SK-N-SH (cell line): Measurements from ENCODE around the gene DIPK1A. TPM values are rescaled to one million over a fixed set of nuclear protein-coding genes. Genes with fewer than 3 reads are reported as not detected.

ENCODE experiments used
- CTCF ChIA-PET: fragments of 300-600, 350-600 bp; formaldehyde crosslinking; extraction: SDS; loops from one replicate; lab custom pipeline; 2021; lab: Yijun Ruan, JAX
- POLR2A ChIA-PET: fragments of 350-600 bp; sonication (Branson Sonifier 250); formaldehyde crosslinking; extraction: SDS; loops from one replicate; lab custom pipeline; 2020; ENCODE audit warnings: antibody characterized with exemption, inconsistent platforms; lab: Yijun Ruan, JAX
- DNase-seq: peaks from one replicate; pipeline ENCODE4 v3.0.0; 2012
- H2AFZ ChIP-seq: fragments of 200-600 bp; sonication (generic); 2 replicates; pipeline ENCODE4 v1.8.1; 2016; ENCODE audit warnings: antibody characterized with exemption, mild to moderate bottlenecking, low read depth
- H3F3A ChIP-seq: fragments of 200-600 bp; sonication (generic); replicated peaks from 2 replicates; pipeline ENCODE3; 2016; ENCODE audit warnings: antibody characterized with exemption, mild to moderate bottlenecking; ENCODE audit not compliant: insufficient read depth
- H3K27ac ChIP-seq, 2 experiments: fragments of 200-500 bp in 1 of 2; fragments of 200-600 bp in 1 of 2; sonication (Bioruptor generic) in 1 of 2; sonication (generic), shearing (Covaris generic) in 1 of 2; 2 replicates each; pipeline versions ENCODE4 v1.5.1 to v1.6.1; 2014 to 2016; ENCODE audit warnings: low read depth in 2 of 2, inconsistent platforms in 1 of 2, low read length in 1 of 2, mild to moderate bottlenecking in 1 of 2, mixed read lengths in 1 of 2
- H3K27me3 ChIP-seq: fragments of 200-600 bp; sonication (generic), shearing (Covaris generic); 2 replicates; pipeline ENCODE4 v1.6.1; 2016; ENCODE audit warnings: mixed run types; ENCODE audit not compliant: insufficient read depth
- H3K36me3 ChIP-seq, 2 experiments: fragments of 200-500 bp in 1 of 2; fragments of 200-600 bp in 1 of 2; sonication (Bioruptor generic) in 1 of 2; sonication (generic) in 1 of 2; replicated peaks in 1 of 2; 2 replicates each; pipeline versions ENCODE3 to v1.5.1; 2014 to 2016; ENCODE audit warnings: low read length in 1 of 2, mild to moderate bottlenecking in 1 of 2; ENCODE audit not compliant: insufficient read depth in 2 of 2, control insufficient read depth in 1 of 2
- H3K4me1 ChIP-seq, 2 experiments: fragments of 200-500 bp in 1 of 2; fragments of 200-600 bp in 1 of 2; sonication (Bioruptor generic) in 1 of 2; sonication (generic), shearing (Covaris generic) in 1 of 2; 2 replicates each; pipeline versions ENCODE4 v1.5.1 to v1.6.1; 2014 to 2016; ENCODE audit warnings: low read depth in 1 of 2, low read length in 1 of 2, mixed run types in 1 of 2; ENCODE audit not compliant: insufficient read depth in 2 of 2, control insufficient read depth in 1 of 2
- H3K4me2 ChIP-seq: fragments of 200-600 bp; sonication (generic), shearing (Covaris generic); 2 replicates; pipeline ENCODE4 v1.6.1; 2017; ENCODE audit warnings: mixed run types
- H3K4me3 ChIP-seq, 2 experiments: fragments of 200-500 bp in 1 of 2; fragments of 200-600 bp in 1 of 2; sonication (Bioruptor generic) in 1 of 2; sonication (generic), shearing (Covaris generic) in 1 of 2; 2 replicates each; pipeline versions ENCODE4 v1.5.1 to v1.8.1; 2014 to 2016; ENCODE audit warnings: low read depth in 2 of 2, inconsistent platforms in 1 of 2, low read length in 1 of 2, mild to moderate bottlenecking in 1 of 2, mixed read lengths in 1 of 2, moderate library complexity in 1 of 2
- H3K79me2 ChIP-seq: fragments of 200-600 bp; sonication (generic); 2 replicates; pipeline ENCODE4 v1.8.1; 2017; ENCODE audit warnings: mild to moderate bottlenecking; ENCODE audit not compliant: insufficient read depth
- H3K9ac ChIP-seq: fragments of 200-600 bp; sonication (generic); 2 replicates; pipeline ENCODE4 v1.6.1; 2017; ENCODE audit warnings: mixed run types
- H3K9me2 ChIP-seq: fragments of 200-600 bp; sonication (generic); 2 replicates; pipeline ENCODE4 v1.6.1; 2017; ENCODE audit warnings: mixed run types
- H3K9me3 ChIP-seq: fragments of 200-600 bp; sonication (generic); 2 replicates; pipeline ENCODE4 v1.6.1; 2017; ENCODE audit warnings: mixed run types, mild to moderate bottlenecking, moderate library complexity
- H4K20me1 ChIP-seq: fragments of 200-600 bp; sonication (generic); 2 replicates; pipeline ENCODE4 v1.6.1; 2017; ENCODE audit warnings: mild to moderate bottlenecking, mixed run types; ENCODE audit not compliant: insufficient read depth
- CHD2 ChIP-seq: fragments of 150-350 bp; IDR thresholded peaks from 2 replicates; pipeline ENCODE4 v1.6.1; 2018; ENCODE audit warnings: low read length; ENCODE audit not compliant: partially characterized antibody
- ELF1 ChIP-seq: IDR thresholded peaks from 2 replicates; pipeline ENCODE4 v1.4.0; 2012
- EP300 ChIP-seq, 2 experiments: IDR thresholded peaks; 2 replicates each; pipeline versions ENCODE4 v1.4.0 to v1.6.1; 2012; ENCODE audit warnings: borderline replicate concordance in 1 of 2, low read depth in 1 of 2, low read length in 1 of 2
- EZH2phosphoT487 ChIP-seq: fragments of 200-600 bp; sonication (generic); IDR thresholded peaks from 2 replicates; pipeline ENCODE4 v1.6.1; 2017; ENCODE audit warnings: low read depth, mixed run types, mild to moderate bottlenecking, antibody characterized with exemption, moderate library complexity, borderline replicate concordance
- FOXJ3 ChIP-seq: sonication (generic); formaldehyde crosslinking; IDR thresholded peaks from 2 replicates; pipeline ENCODE4 v1.5.1; 2020; ENCODE audit warnings: mild to moderate bottlenecking, missing genetic modification reagents
- FOXM1 ChIP-seq: IDR thresholded peaks from 2 replicates; pipeline ENCODE4 v1.4.0; 2012; ENCODE audit warnings: low read depth, mild to moderate bottlenecking
- JUND ChIP-seq: IDR thresholded peaks from 2 replicates; pipeline ENCODE4 v1.4.0; 2012
- MAX ChIP-seq: IDR thresholded peaks from 2 replicates; pipeline ENCODE4 v1.4.0; 2012; ENCODE audit warnings: low read depth
- MXI1 ChIP-seq: IDR thresholded peaks from 2 replicates; pipeline ENCODE4 v1.6.1; 2012; ENCODE audit warnings: mild to moderate bottlenecking, low read depth, low read length, improper control_type of control experiment
- NRF1 ChIP-seq: IDR thresholded peaks from 2 replicates; pipeline ENCODE4 v1.6.1; 2012; ENCODE audit warnings: low read depth, mild to moderate bottlenecking, low read length
- RXRA ChIP-seq: IDR thresholded peaks from 2 replicates; pipeline ENCODE4 v1.4.0; 2012; ENCODE audit warnings: low read depth, mild to moderate bottlenecking, borderline replicate concordance
- SIN3A ChIP-seq: IDR thresholded peaks from 2 replicates; pipeline ENCODE4 v1.6.1; 2012; ENCODE audit warnings: low read depth, mild to moderate bottlenecking, low read length, moderate library complexity, borderline replicate concordance
- TAF1 ChIP-seq: IDR thresholded peaks from 2 replicates; pipeline ENCODE4 v1.6.1; 2012; ENCODE audit warnings: low read depth, mild to moderate bottlenecking, low read length, moderate library complexity, borderline replicate concordance
- USF2 ChIP-seq: fragments of 150-350 bp; IDR thresholded peaks from 2 replicates; pipeline ENCODE4 v1.6.1; 2017; ENCODE audit warnings: antibody characterized with exemption, low read length, low read depth, borderline replicate concordance
- YY1 ChIP-seq: IDR thresholded peaks from 2 replicates; pipeline ENCODE4 v1.4.0; 2012; ENCODE audit warnings: low read depth, mild to moderate bottlenecking
- ZBTB33 ChIP-seq: IDR thresholded peaks from 2 replicates; pipeline ENCODE4 v1.4.0; 2012; ENCODE audit warnings: low read depth, borderline replicate concordance
- WGBS: methylation state at CpG from one replicate; pipeline ENCODE4 v1.1.6; 2017; ENCODE audit warnings: low lambda C conversion rate; 5-methylcytosine and 5-hydroxymethylcytosine counted together
- polyA plus RNA-seq, 3 experiments: library from polyadenylated mRNA; depleted of rRNA; stranded (reverse); fragments of >200 nt; gene quantifications; 2 replicates each; pipeline ENCODE4 v1.2.3, GENCODE V29; 2012
- TF ChIP-seq, protein P1 (sequence below): IDR thresholded peaks from 2 replicates; pipeline ENCODE4 v1.6.1; 2012; ENCODE audit warnings: mild to moderate bottlenecking, low read depth, low read length, moderate library complexity
- TF ChIP-seq, protein P2 (sequence below): IDR thresholded peaks from 2 replicates; pipeline ENCODE4 v1.4.0; 2012; ENCODE audit warnings: low read depth, borderline replicate concordance

DIPK1A gene
- polyA plus RNA-seq, 1 of the 3 experiments (the other 2 are of a cell fraction) = 3.4 TPM

GRCh38 chr1:93002781-93003180, 41.5 kb upstream of the DIPK1A start:
- no peak overlapping the region for H3K4me3 ChIP-seq
- peaks cover 0 to 4% of the 10 kb centered on the region in 2 experiments; a peak in 3 of 4 replicates for H3K4me1 ChIP-seq
- CTCF ChIA-PET = interaction anchor here (1.3 to 7.0 kb wide), 5 partner anchors 9 to 165 kb away, joined by 3 to 31 read pairs (median 5); no protein-coding TSS in a partner anchor
- no peak overlapping the region for H3K27ac ChIP-seq
- H3F3A ChIP-seq = no peaks in the 10 kb centered on the region
- 55% methylated on average over 2 of the region's 2 CpGs for WGBS
- H3K9me3 ChIP-seq = no peaks in the 10 kb centered on the region
- no peak overlapping the region for H3K4me2 ChIP-seq
- no peaks in the 10 kb centered on the region for H4K20me1 ChIP-seq
- H3K27me3 ChIP-seq = no peaks in the 10 kb centered on the region
- H2AFZ ChIP-seq = no peak overlapping the region
- no peak for DNase-seq
- no peaks in the 10 kb centered on the region for H3K9me2 ChIP-seq
- POLR2A ChIA-PET = interaction anchor here (0.6 to 0.8 kb wide), 2 partner anchors 149 to 171 kb away, joined by 3 to 4 read pairs; partner anchors contain the start of gene RPL5
- H3K9ac ChIP-seq = no peak overlapping the region
- H3K36me3 ChIP-seq = no peaks in the 10 kb centered on the region
- H3K79me2 ChIP-seq = no peaks in the 10 kb centered on the region
- TF ChIP-seq FOXM1 (no peak), RXRA (no peak), TAF1 (no peak), FOXJ3 (CRISPR knock-in tag) (no peak), YY1 (no peak), ELF1 (no peak), EP300 (IDR thresholded peaks at IDR 0.05; ENCODE audit: borderline replicate concordance in 1 of 2, low read depth in 1 of 2, low read length in 1 of 2) (no peak), MXI1 (no peak), CHD2 (no peak), USF2 (no peak)

DNA sequence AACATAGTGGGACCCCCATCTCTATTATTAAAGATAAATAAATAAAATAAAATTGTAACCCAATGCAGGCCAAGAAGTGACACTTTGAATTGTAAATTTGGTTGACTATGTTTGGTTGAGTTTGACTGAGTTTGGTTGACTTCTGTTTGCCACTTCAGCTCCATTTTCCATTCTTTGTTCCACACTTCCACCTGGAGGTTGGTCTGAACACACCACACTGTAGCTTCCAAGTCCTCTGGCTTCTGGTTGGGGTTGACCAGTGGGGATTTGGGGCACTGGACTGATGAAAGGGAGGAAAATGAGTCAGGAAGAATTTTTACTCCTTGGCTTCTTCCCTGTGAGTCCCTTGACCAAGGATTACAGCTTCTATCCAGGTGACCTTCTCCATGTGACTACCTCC, 40.6 kb upstream of the DIPK1A start:
- H3K36me3 ChIP-seq = no peaks in the 10 kb centered on the region
- no peaks in the 10 kb centered on the region for H3K9me2 ChIP-seq
- no peak overlapping the region for H2AFZ ChIP-seq
- no peak overlapping the region for H3K4me3 ChIP-seq
- no peak for DNase-seq
- no peaks in the 10 kb centered on the region for H3K79me2 ChIP-seq
- POLR2A ChIA-PET = no interaction called here
- no peaks in the 10 kb centered on the region for H3K27me3 ChIP-seq
- no peaks in the 10 kb centered on the region for H3K9me3 ChIP-seq
- no peak overlapping the region for H3K27ac ChIP-seq
- no peak overlapping the region for H3K9ac ChIP-seq
- no peaks in the 10 kb centered on the region for H3F3A ChIP-seq
- H3K4me2 ChIP-seq = no peak overlapping the region
- peaks cover 0 to 4% of the 10 kb centered on the region in 2 experiments; a peak in 3 of 4 replicates for H3K4me1 ChIP-seq
- CTCF ChIA-PET = interaction anchor here (0.6 to 2.3 kb wide), 5 partner anchors 9 to 158 kb away, joined by 3 to 21 read pairs (median 4); no protein-coding TSS in a partner anchor
- no peaks in the 10 kb centered on the region for H4K20me1 ChIP-seq
- TF ChIP-seq RXRA (no peak), SIN3A (no peak), EZH2phosphoT487 (no peak), NRF1 (no peak), JUND (no peak), ZBTB33 (no peak), FOXM1 (no peak), MAX (no peak)
- TF ChIP-seq, protein P1, sequence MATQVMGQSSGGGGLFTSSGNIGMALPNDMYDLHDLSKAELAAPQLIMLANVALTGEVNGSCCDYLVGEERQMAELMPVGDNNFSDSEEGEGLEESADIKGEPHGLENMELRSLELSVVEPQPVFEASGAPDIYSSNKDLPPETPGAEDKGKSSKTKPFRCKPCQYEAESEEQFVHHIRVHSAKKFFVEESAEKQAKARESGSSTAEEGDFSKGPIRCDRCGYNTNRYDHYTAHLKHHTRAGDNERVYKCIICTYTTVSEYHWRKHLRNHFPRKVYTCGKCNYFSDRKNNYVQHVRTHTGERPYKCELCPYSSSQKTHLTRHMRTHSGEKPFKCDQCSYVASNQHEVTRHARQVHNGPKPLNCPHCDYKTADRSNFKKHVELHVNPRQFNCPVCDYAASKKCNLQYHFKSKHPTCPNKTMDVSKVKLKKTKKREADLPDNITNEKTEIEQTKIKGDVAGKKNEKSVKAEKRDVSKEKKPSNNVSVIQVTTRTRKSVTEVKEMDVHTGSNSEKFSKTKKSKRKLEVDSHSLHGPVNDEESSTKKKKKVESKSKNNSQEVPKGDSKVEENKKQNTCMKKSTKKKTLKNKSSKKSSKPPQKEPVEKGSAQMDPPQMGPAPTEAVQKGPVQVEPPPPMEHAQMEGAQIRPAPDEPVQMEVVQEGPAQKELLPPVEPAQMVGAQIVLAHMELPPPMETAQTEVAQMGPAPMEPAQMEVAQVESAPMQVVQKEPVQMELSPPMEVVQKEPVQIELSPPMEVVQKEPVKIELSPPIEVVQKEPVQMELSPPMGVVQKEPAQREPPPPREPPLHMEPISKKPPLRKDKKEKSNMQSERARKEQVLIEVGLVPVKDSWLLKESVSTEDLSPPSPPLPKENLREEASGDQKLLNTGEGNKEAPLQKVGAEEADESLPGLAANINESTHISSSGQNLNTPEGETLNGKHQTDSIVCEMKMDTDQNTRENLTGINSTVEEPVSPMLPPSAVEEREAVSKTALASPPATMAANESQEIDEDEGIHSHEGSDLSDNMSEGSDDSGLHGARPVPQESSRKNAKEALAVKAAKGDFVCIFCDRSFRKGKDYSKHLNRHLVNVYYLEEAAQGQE = no peak
- TF ChIP-seq, protein P2, sequence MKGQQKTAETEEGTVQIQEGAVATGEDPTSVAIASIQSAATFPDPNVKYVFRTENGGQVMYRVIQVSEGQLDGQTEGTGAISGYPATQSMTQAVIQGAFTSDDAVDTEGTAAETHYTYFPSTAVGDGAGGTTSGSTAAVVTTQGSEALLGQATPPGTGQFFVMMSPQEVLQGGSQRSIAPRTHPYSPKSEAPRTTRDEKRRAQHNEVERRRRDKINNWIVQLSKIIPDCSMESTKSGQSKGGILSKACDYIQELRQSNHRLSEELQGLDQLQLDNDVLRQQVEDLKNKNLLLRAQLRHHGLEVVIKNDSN = no peak
